HepG2 (cell line): ENCODE results near the gene SORL1-AS1.

Experiments
- ATAC-seq: fragments of 200-7000 bp; cut with Tn5 transposase; 3 replicates; pipeline ENCODE4 v1.9.1; 2020; ENCODE audit warnings: mild to moderate bottlenecking, moderate library complexity
- BruUV-seq: library from RNA; stranded (reverse); fragments of 400-500 nt; replicated peaks from 2 replicates; lab custom pipeline; 2021; lab: Mats Ljungman, UMichigan
- CTCF ChIA-PET: fragments of 300-600 bp; formaldehyde crosslinking; extraction: SDS; loops from one replicate; lab custom pipeline; 2021; ENCODE audit warnings: low total read pairs, inconsistent platforms, low intra/inter-chr PET ratio; lab: Yijun Ruan, JAX
- POLR2A ChIA-PET: fragments of 350-600 bp; sonication (Branson Sonifier 250); formaldehyde crosslinking; loops from one replicate; lab custom pipeline; 2020; ENCODE audit warnings: antibody characterized with exemption, inconsistent platforms; lab: Yijun Ruan, JAX
- DNase-seq: peaks from one replicate; pipeline ENCODE4 v3.0.0-alpha.2; 2015; ENCODE audit warnings: low spot score
- FAIRE-seq: peaks from 3 replicates; lab custom pipeline; 2011; peaks lifted over from hg19 to GRCh38; lab: Jason Lieb, UNC
- H2AFZ ChIP-seq: one replicate; pipeline ENCODE4 v1.6.1; 2011; ENCODE audit warnings: low read length, inconsistent platforms
- H3K27ac ChIP-seq: fragments of 300-600 bp; 3 replicates; pipeline ENCODE4 v1.8.0; 2011; ENCODE audit warnings: mixed run types, mild to moderate bottlenecking, mixed read lengths, low read length, inconsistent platforms; ENCODE audit not compliant: insufficient read depth; ENCODE audit errors: extremely low read length
- H3K27me3 ChIP-seq, 2 experiments: fragments of 200-600 bp in 1 of 2; 2 replicates in 1 of 2; 3 replicates in 1 of 2; pipeline versions ENCODE4 v1.6.0 to v1.8.0; 2011; ENCODE audit warnings: low read length in 2 of 2, mild to moderate bottlenecking in 2 of 2, moderate library complexity in 2 of 2, inconsistent platforms in 1 of 2; ENCODE audit not compliant: insufficient read depth in 2 of 2, control insufficient read depth in 1 of 2
- H3K36me3 ChIP-seq, 2 experiments: fragments of 200-600 bp in 1 of 2; replicated peaks in 1 of 2; 2 replicates in 1 of 2; 3 replicates in 1 of 2; pipeline versions ENCODE4 v1.5.1 to v1.8.0; 2011; ENCODE audit warnings: low read length in 2 of 2, inconsistent platforms in 1 of 2; ENCODE audit not compliant: insufficient read depth in 2 of 2, control insufficient read depth in 1 of 2
- H3K4me1 ChIP-seq: 2 replicates; pipeline ENCODE4 v1.5.1; 2012; ENCODE audit warnings: low read length, inconsistent platforms; ENCODE audit not compliant: insufficient read depth
- H3K4me2 ChIP-seq: 2 replicates; pipeline ENCODE4 v1.6.0; 2011; ENCODE audit warnings: low read depth, low read length, inconsistent platforms
- H3K4me3 ChIP-seq, 3 experiments: fragments of 200-600 bp in 1 of 3; sonication (generic), shearing (Covaris generic) in 1 of 3; replicated peaks in 1 of 3; 2 replicates each; pipeline ENCODE4 v1.5.1; 2011 to 2016; ENCODE audit warnings: low read length in 3 of 3, inconsistent platforms in 2 of 3, low read depth in 2 of 3, mild to moderate bottlenecking in 2 of 3, control low read depth in 1 of 3, mixed read lengths in 1 of 3; ENCODE audit not compliant: insufficient read depth in 1 of 3
- H3K79me2 ChIP-seq: one replicate; pipeline ENCODE4 v1.6.1; 2011; ENCODE audit warnings: low read length, inconsistent platforms; ENCODE audit not compliant: insufficient read depth
- H3K9ac ChIP-seq: 2 replicates; pipeline ENCODE4 v1.6.0; 2011; ENCODE audit warnings: mild to moderate bottlenecking, low read depth, low read length, inconsistent platforms; ENCODE audit not compliant: insufficient read depth
- H3K9me3 ChIP-seq: 2 replicates; pipeline ENCODE4 v1.5.1; 2012; ENCODE audit warnings: mild to moderate bottlenecking, low read length
- H4K20me1 ChIP-seq: 2 replicates; pipeline ENCODE4 v1.6.0; 2011; ENCODE audit warnings: inconsistent platforms, mild to moderate bottlenecking, low read length, moderate library complexity; ENCODE audit not compliant: insufficient read depth
- ARNT ChIP-seq: fragments of 450-650 bp; IDR thresholded peaks from 2 replicates; pipeline ENCODE4 v1.6.1; 2017
- SMYD3 ChIP-seq: sonication (generic); formaldehyde crosslinking; IDR thresholded peaks from 2 replicates; pipeline ENCODE4 v1.8.1; 2023; ENCODE audit warnings: mild to moderate bottlenecking, missing genetic modification reagents
- SP2 ChIP-seq: sonication (generic); formaldehyde crosslinking; IDR thresholded peaks from 2 replicates; pipeline ENCODE4 v1.5.1; 2020; ENCODE audit warnings: mild to moderate bottlenecking, missing genetic modification reagents
- ZFP41 ChIP-seq: sonication (generic); formaldehyde crosslinking; IDR thresholded peaks from 2 replicates; pipeline ENCODE4 v1.4.0; 2020; ENCODE audit warnings: mild to moderate bottlenecking, missing genetic modification reagents, borderline replicate concordance
- ZNF562 ChIP-seq: sonication (generic); formaldehyde crosslinking; IDR thresholded peaks from 2 replicates; pipeline ENCODE4 v1.8.0; 2022; ENCODE audit warnings: missing genetic modification reagents, borderline replicate concordance
- ZNF607 ChIP-seq: sonication (generic); formaldehyde crosslinking; IDR thresholded peaks from 2 replicates; pipeline ENCODE4 v1.5.1; 2020; ENCODE audit warnings: missing genetic modification reagents, mild to moderate bottlenecking, borderline replicate concordance
- ZNF781 ChIP-seq: sonication (generic); formaldehyde crosslinking; IDR thresholded peaks from 2 replicates; pipeline ENCODE4 v1.5.1; 2020; ENCODE audit warnings: borderline replicate concordance, mild to moderate bottlenecking, missing genetic modification reagents; ENCODE audit errors: not compliant biosample characterization
- ZSCAN22 ChIP-seq: sonication (generic); formaldehyde crosslinking; IDR thresholded peaks from 2 replicates; pipeline ENCODE4 v1.4.0; 2020; ENCODE audit warnings: mild to moderate bottlenecking, missing genetic modification reagents
- WGBS: methylation state at CpG from one replicate; pipeline ENCODE4 v1.1.6; 2017; ENCODE audit warnings: low lambda C conversion rate; 5-methylcytosine and 5-hydroxymethylcytosine counted together
- in situ Hi-C: cut with HindIII; loops from 2 replicates; pipeline ENCODE4 v1.10.0; 2017; ENCODE audit warnings: low pct_unique_long_range_greater_than_20kb; ENCODE audit not compliant: extremely low pct_ligation_motif_present
- intact Hi-C: fragments of 100-400 bp; cut with micrococcal nuclease; formaldehyde crosslinking; loops from one replicate; pipeline ENCODE4 v1.10.0; 2022; ENCODE audit not compliant: unreplicated experiment
- TF ChIP-seq, protein P1 (sequence below): sonication (generic); formaldehyde crosslinking; IDR thresholded peaks from 2 replicates; pipeline ENCODE4 v1.4.0; 2020; ENCODE audit warnings: missing genetic modification reagents
- TF ChIP-seq, protein P2 (sequence below): sonication (generic); formaldehyde crosslinking; IDR thresholded peaks from 2 replicates; pipeline ENCODE4 v1.4.0; 2020; ENCODE audit warnings: missing genetic modification reagents, borderline replicate concordance
- TF ChIP-seq, protein P3 (sequence below): sonication (generic); formaldehyde crosslinking; IDR thresholded peaks from 2 replicates; pipeline ENCODE4 v1.8.0; 2022; ENCODE audit warnings: low read depth, missing genetic modification reagents
- TF ChIP-seq, protein P4 (sequence below): sonication (generic); formaldehyde crosslinking; IDR thresholded peaks from 2 replicates; pipeline ENCODE4 v1.4.0; 2020; ENCODE audit warnings: mild to moderate bottlenecking, missing genetic modification reagents

SORL1-AS1 gene

DNA sequence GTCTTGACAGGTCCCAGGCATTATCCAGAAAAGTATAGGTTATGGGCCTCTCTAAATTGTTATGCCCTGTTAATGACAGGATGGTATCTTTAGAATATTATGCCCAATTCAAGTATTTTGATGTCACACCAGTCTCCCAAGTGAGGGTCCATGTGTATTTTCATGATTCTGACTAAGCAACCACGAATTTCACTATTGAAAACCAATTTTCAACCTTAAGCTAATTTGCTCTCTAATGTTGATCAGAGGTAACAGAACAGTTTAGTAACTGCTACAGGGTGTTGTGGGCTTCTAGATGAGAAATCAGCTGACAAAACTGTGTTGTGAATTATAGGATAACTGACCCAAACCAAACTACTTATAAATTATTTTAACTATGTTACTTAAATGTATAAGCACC is 48.0 kb upstream of the SORL1-AS1 start (continued):
- TF ChIP-seq ZNF781, result no peak
- no peak for TF ChIP-seq ZSCAN22 (CRISPR knock-in tag)
- TF ChIP-seq, protein P1, sequence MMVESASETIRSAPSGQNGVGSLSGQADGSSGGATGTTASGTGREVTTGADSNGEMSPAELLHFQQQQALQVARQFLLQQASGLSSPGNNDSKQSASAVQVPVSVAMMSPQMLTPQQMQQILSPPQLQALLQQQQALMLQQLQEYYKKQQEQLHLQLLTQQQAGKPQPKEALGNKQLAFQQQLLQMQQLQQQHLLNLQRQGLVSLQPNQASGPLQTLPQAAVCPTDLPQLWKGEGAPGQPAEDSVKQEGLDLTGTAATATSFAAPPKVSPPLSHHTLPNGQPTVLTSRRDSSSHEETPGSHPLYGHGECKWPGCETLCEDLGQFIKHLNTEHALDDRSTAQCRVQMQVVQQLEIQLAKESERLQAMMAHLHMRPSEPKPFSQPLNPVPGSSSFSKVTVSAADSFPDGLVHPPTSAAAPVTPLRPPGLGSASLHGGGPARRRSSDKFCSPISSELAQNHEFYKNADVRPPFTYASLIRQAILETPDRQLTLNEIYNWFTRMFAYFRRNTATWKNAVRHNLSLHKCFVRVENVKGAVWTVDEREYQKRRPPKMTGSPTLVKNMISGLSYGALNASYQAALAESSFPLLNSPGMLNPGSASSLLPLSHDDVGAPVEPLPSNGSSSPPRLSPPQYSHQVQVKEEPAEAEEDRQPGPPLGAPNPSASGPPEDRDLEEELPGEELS (CRISPR knock-in tag), result no peak
- no peak for TF ChIP-seq ZFP41 (CRISPR knock-in tag)
- no peak for TF ChIP-seq ZNF562 (CRISPR knock-in tag)
- no peak for TF ChIP-seq ZNF607

DNA sequence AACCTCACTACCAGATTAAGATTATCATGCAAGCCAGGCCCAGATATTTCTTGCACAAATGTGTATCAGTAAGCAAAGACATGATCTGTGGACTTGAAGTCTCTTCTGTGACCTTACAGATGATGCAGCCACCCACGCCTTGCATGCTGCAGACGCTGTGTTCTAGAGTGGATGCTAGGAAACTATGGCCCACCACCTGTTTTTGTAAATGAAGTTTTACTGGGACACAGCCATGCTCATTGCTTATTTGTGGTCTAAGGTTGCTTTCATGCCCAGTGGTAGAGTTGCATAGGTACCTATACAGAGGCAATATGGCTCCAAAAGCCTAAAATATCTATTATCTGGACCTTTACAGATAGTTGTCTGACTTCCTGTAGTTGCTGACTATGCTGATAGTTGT is 47.5 kb upstream of the SORL1-AS1 start:
- Histone ChIP-seq H3K4me1 (no peaks in the 10 kb centered on the region), H3K9ac (no peak overlapping the region), H3K27ac (no peak overlapping the region), H3K27me3 (no peaks in the 10 kb centered on the region), H3K36me3 (peaks cover 19 to 66% of the 10 kb centered on the region in 2 experiments), H3K9me3 (no peaks in the 10 kb centered on the region), H2AFZ (no peak overlapping the region), H4K20me1 (no peaks in the 10 kb centered on the region; the same call in 1 of the 2 replicates), H3K4me3 (no peak overlapping the region), H3K79me2 (no peaks in the 10 kb centered on the region), H3K4me2 (no peak overlapping the region)
- FAIRE-seq (no peak), ATAC-seq (no peak), DNase-seq (no peak)
- BruUV-seq, result no TSS peak
- 92% methylated on average over 2 of the region's 2 CpGs for WGBS
- in situ Hi-C loops (no loop called here), intact Hi-C loops (no loop called here)
- ChIA-PET CTCF (no interaction called here), POLR2A (no interaction called here)
- TF ChIP-seq ARNT, result no peak
- TF ChIP-seq, protein P2, sequence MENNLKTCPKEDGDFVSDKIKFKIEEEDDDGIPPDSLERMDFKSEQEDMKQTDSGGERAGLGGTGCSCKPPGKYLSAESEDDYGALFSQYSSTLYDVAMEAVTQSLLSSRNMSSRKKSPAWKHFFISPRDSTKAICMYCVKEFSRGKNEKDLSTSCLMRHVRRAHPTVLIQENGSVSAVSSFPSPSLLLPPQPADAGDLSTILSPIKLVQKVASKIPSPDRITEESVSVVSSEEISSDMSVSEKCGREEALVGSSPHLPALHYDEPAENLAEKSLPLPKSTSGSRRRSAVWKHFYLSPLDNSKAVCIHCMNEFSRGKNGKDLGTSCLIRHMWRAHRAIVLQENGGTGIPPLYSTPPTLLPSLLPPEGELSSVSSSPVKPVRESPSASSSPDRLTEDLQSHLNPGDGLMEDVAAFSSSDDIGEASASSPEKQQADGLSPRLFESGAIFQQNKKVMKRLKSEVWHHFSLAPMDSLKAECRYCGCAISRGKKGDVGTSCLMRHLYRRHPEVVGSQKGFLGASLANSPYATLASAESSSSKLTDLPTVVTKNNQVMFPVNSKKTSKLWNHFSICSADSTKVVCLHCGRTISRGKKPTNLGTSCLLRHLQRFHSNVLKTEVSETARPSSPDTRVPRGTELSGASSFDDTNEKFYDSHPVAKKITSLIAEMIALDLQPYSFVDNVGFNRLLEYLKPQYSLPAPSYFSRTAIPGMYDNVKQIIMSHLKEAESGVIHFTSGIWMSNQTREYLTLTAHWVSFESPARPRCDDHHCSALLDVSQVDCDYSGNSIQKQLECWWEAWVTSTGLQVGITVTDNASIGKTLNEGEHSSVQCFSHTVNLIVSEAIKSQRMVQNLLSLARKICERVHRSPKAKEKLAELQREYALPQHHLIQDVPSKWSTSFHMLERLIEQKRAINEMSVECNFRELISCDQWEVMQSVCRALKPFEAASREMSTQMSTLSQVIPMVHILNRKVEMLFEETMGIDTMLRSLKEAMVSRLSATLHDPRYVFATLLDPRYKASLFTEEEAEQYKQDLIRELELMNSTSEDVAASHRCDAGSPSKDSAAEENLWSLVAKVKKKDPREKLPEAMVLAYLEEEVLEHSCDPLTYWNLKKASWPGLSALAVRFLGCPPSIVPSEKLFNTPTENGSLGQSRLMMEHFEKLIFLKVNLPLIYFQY, result no peak
- TF ChIP-seq SP2 (CRISPR knock-in tag), result no peak
- TF ChIP-seq, protein P3, sequence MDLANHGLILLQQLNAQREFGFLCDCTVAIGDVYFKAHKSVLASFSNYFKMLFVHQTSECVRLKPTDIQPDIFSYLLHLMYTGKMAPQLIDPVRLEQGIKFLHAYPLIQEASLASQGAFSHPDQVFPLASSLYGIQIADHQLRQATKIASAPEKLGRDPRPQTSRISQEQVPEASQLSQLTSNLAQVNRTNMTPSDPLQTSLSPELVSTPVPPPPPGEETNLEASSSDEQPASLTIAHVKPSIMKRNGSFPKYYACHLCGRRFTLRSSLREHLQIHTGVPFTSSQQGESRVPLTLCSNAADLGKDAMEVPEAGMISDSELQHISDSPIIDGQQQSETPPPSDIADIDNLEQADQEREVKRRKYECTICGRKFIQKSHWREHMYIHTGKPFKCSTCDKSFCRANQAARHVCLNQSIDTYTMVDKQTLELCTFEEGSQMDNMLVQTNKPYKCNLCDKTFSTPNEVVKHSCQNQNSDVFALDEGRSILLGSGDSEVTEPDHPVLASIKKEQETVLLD (CRISPR knock-in tag), result no peak
- TF ChIP-seq SMYD3 (CRISPR knock-in tag), result no peak
- TF ChIP-seq, protein P4, sequence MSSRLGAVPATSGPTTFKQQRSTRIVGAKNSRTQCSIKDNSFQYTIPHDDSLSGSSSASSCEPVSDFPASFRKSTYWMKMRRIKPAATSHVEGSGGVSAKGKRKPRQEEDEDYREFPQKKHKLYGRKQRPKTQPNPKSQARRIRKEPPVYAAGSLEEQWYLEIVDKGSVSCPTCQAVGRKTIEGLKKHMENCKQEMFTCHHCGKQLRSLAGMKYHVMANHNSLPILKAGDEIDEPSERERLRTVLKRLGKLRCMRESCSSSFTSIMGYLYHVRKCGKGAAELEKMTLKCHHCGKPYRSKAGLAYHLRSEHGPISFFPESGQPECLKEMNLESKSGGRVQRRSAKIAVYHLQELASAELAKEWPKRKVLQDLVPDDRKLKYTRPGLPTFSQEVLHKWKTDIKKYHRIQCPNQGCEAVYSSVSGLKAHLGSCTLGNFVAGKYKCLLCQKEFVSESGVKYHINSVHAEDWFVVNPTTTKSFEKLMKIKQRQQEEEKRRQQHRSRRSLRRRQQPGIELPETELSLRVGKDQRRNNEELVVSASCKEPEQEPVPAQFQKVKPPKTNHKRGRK (CRISPR knock-in tag), result no peak
